ENCODE measurements around the gene FBRS. TPM values are rescaled to one million over a fixed set of nuclear protein-coding genes. Genes with fewer than 3 reads are reported as not detected.
A peak's percentile ranks its signal among the peaks of the same experiment; 100 is the strongest.

FBRS gene
- polyA plus RNA-seq, 1 experiment: 5.0 TPM

- no peak for TF ChIP-seq CTCF (IDR thresholded peaks at IDR 0.05; ENCODE audit: low read depth, low read length)
- ChIA-PET POLR2A (no interaction called here), CTCF (no interaction called here)
- no peak overlapping the region for H3K4me3 ChIP-seq (ENCODE audit: low read depth, low read length)
- no peak for DNase-seq (ENCODE audit: low read depth, low spot score)
- no peaks in the 10 kb centered on the region; the same call in 1 of the 2 replicates for H3K9me3 ChIP-seq (ENCODE audit: control insufficient read depth, insufficient read depth, low read length)
- H3K27me3 ChIP-seq (ENCODE audit: control insufficient read depth, insufficient read depth, low read length): no peaks in the 10 kb centered on the region
- H3K27ac ChIP-seq (ENCODE audit: low read depth, low read length): no peak overlapping the region
Observed at GRCh38 chr16:30654856-30655255, 3.4 kb upstream of the FBRS start.

GRCh38 chr16:30655815-30656347 is 2.4 kb upstream of the FBRS start:
- H3K27ac ChIP-seq (ENCODE audit: low read depth, low read length): peak overlapping the region; percentile 21
- CTCF ChIA-PET: interaction anchor here (0.8 kb wide), 1 partner anchor 38 kb away, joined by 3 read pairs; no protein-coding TSS in a partner anchor
- no peak overlapping the region for H3K4me3 ChIP-seq (ENCODE audit: low read depth, low read length)
- DNase-seq (ENCODE audit: low read depth, low spot score): no peak
- no peaks in the 10 kb centered on the region for H3K27me3 ChIP-seq (ENCODE audit: control insufficient read depth, insufficient read depth, low read length)
- TF ChIP-seq CTCF (IDR thresholded peaks at IDR 0.05; ENCODE audit: low read depth, low read length): no peak
- POLR2A ChIA-PET: no interaction called here
- no peaks in the 10 kb centered on the region; the same call in 1 of the 2 replicates for H3K9me3 ChIP-seq (ENCODE audit: control insufficient read depth, insufficient read depth, low read length)

GRCh38 chr16:30656388-30656787 is 1.8 kb upstream of the FBRS start:
- no peak overlapping the region for H3K27ac ChIP-seq (ENCODE audit: low read depth, low read length)
- H3K4me3 ChIP-seq (ENCODE audit: low read depth, low read length): no peak overlapping the region
- TF ChIP-seq CTCF (IDR thresholded peaks at IDR 0.05; ENCODE audit: low read depth, low read length): no peak
- POLR2A ChIA-PET: no interaction called here
- no peaks in the 10 kb centered on the region for H3K9me3 ChIP-seq (ENCODE audit: control insufficient read depth, insufficient read depth, low read length)
- CTCF ChIA-PET: interaction anchor here (0.8 kb wide), 1 partner anchor 37 kb away, joined by 3 read pairs; no protein-coding TSS in a partner anchor
- no peaks in the 10 kb centered on the region for H3K27me3 ChIP-seq (ENCODE audit: control insufficient read depth, insufficient read depth, low read length)
- DNase-seq (ENCODE audit: low read depth, low spot score): no peak

- Histone ChIP-seq H3K27ac (ENCODE audit: low read depth, low read length) (peak overlapping the region; percentile 57), H3K9me3 (ENCODE audit: control insufficient read depth, insufficient read depth, low read length) (no peaks in the 10 kb centered on the region), H3K4me3 (ENCODE audit: low read depth, low read length) (peak overlapping the region; percentile 61), H3K27me3 (ENCODE audit: control insufficient read depth, insufficient read depth, low read length) (no peaks in the 10 kb centered on the region)
- DNase-seq (ENCODE audit: low read depth, low spot score): no peak
- POLR2A ChIA-PET: no interaction called here
- no peak for TF ChIP-seq CTCF (IDR thresholded peaks at IDR 0.05; ENCODE audit: low read depth, low read length)
- CTCF ChIA-PET: no interaction called here
Observed at GRCh38 chr16:30656974-30657865, 1.0 kb upstream of the FBRS start.
